ENCODE data around the gene NF2. TPM values are rescaled to one million over a fixed set of nuclear protein-coding genes. Genes with fewer than 3 reads are reported as not detected.

NF2 gene
- total and polyA plus RNA-seq, 10 of the 15 experiments (the other 5 are each of a cell fraction or from before 2014, with no cell fraction given): 2.2 to 49.8 (median 22.5) TPM

GRCh38 chr22:29574762-29575450 lies 28.5 kb upstream of the NF2 start:
- H4K20me1 ChIP-seq (ENCODE audit: control insufficient read depth, insufficient read depth): no peaks in the 10 kb centered on the region
- H3K79me2 ChIP-seq (ENCODE audit: control insufficient read depth, insufficient read depth, low read length): no peaks in the 10 kb centered on the region; the same call in 1 of the 2 replicates
- CTCF ChIA-PET: interaction anchor here (1.5 kb wide), 1 partner anchor 21 kb away, joined by 4 read pairs; the partner anchor contains the start of gene THOC5
- in situ Hi-C loops (cut with MboI): no loop called here
- H2AFZ ChIP-seq (ENCODE audit: control insufficient read depth, low read depth, low read length): no peak overlapping the region
- RAD21 ChIA-PET (ENCODE audit: unreplicated experiment): no interaction called here
- TF ChIP-seq LARP7 (IDR thresholded peaks at IDR 0.05): no peak
- no peak for TF ChIP-seq SP1 (IDR thresholded peaks at IDR 0.05; ENCODE audit: low read depth, low read length)
- TF ChIP-seq YY1 (IDR thresholded peaks at IDR 0.05; ENCODE audit: low read depth, low read length): no peak
- TF ChIP-seq, protein P1, sequence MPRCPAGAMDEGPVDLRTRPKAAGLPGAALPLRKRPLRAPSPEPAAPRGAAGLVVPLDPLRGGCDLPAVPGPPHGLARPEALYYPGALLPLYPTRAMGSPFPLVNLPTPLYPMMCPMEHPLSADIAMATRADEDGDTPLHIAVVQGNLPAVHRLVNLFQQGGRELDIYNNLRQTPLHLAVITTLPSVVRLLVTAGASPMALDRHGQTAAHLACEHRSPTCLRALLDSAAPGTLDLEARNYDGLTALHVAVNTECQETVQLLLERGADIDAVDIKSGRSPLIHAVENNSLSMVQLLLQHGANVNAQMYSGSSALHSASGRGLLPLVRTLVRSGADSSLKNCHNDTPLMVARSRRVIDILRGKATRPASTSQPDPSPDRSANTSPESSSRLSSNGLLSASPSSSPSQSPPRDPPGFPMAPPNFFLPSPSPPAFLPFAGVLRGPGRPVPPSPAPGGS (IDR thresholded peaks at IDR 0.05; ENCODE audit: borderline replicate concordance, insufficient read depth, low read depth, low read length, poor library complexity, severe bottlenecking): no peak
- H3K27me3 ChIP-seq (replicated peaks in 1 of 2; ENCODE audit: control insufficient read depth in 2 of 2, insufficient read depth in 2 of 2, low read length in 1 of 2): no peaks in the 10 kb centered on the region
- no peak overlapping the region for H3K27ac ChIP-seq (ENCODE audit: control insufficient read depth, insufficient read depth)
- POLR2A ChIA-PET: interaction anchor here (0.7 kb wide), 1 partner anchor 189 kb away, joined by 4 read pairs; no protein-coding TSS in a partner anchor
- H3K4me1 ChIP-seq (ENCODE audit: control insufficient read depth, insufficient read depth, low read length): no peaks in the 10 kb centered on the region
- intact Hi-C loops (cut with micrococcal nuclease; ENCODE audit: unreplicated experiment): no loop called here
- no peaks in the 10 kb centered on the region for H3K9me3 ChIP-seq (replicated peaks; ENCODE audit: control insufficient read depth, insufficient read depth, low read length)
- DNase-seq (ENCODE audit: low read depth, low spot score) (no peak), FAIRE-seq (no peak), ATAC-seq (no peak)
- no peak overlapping the region for H3K4me3 ChIP-seq
- SMC1A ChIA-PET (ENCODE audit: uncharacterized antibody, unreplicated experiment): no interaction called here
- H3K36me3 ChIP-seq (ENCODE audit: control insufficient read depth in 2 of 2, insufficient read depth in 2 of 2, low read length in 1 of 2): no peaks in the 10 kb centered on the region; a peak in 1 of 4 replicates
- no peak overlapping the region for H3K4me2 ChIP-seq (ENCODE audit: control insufficient read depth, insufficient read depth)
- no peak overlapping the region for H3K9ac ChIP-seq (ENCODE audit: control insufficient read depth, insufficient read depth, low read length)
- BruUV-seq (replicated peaks): no TSS peak
- 97% methylated on average over 6 of the region's 7 CpGs for WGBS (ENCODE audit: insufficient coverage, insufficient replicate concordance, low lambda C conversion rate, missing lambda C conversion rate)

All from GM12878 (cell line).